H1 (cell line): ENCODE results near the gene INKA2. TPM values are rescaled to one million over a fixed set of nuclear protein-coding genes. Genes with fewer than 3 reads are reported as not detected.

Experiments used
- ASH2L ChIP-seq: fragments of 200-600, 300-600 bp; sonication (generic); IDR thresholded peaks from one replicate; pipeline ENCODE4 v1.7.1; 2017; ENCODE audit warnings: low read length
- BRCA1 ChIP-seq: IDR thresholded peaks from 2 replicates; pipeline ENCODE4 v1.6.1; 2012; ENCODE audit warnings: low read depth, low read length, improper control_type of control experiment
- CBX5 ChIP-seq: fragments of 300-800, 300-1000 bp; sonication (generic); IDR thresholded peaks from 2 replicates; pipeline ENCODE4 v1.7.1; 2016; ENCODE audit warnings: antibody characterized with exemption, low read length, low read depth
- EGR1 ChIP-seq: IDR thresholded peaks from 2 replicates; pipeline ENCODE4 v1.6.1; 2011; ENCODE audit warnings: low read depth, low read length, borderline replicate concordance
- EP300 ChIP-seq, 2 experiments: IDR thresholded peaks; 1 replicate in 1 of 2; 2 replicates in 1 of 2; pipeline ENCODE4 v1.6.1; 2011 to 2012; ENCODE audit warnings: low read depth in 2 of 2, low read length in 2 of 2, mild to moderate bottlenecking in 2 of 2, borderline replicate concordance in 1 of 2, inconsistent platforms in 1 of 2, moderate library complexity in 1 of 2
- GABPA ChIP-seq: IDR thresholded peaks from 2 replicates; pipeline ENCODE4 v1.6.1; 2011; ENCODE audit warnings: mild to moderate bottlenecking, low read length, moderate library complexity, borderline replicate concordance; ENCODE audit not compliant: insufficient read depth
- HDAC2 ChIP-seq, 2 experiments: fragments of 300-600 bp in 1 of 2; sonication (generic) in 1 of 2; IDR thresholded peaks; 2 replicates each; pipeline ENCODE4 v1.6.1; 2011 to 2012; ENCODE audit warnings: low read depth in 2 of 2, low read length in 2 of 2, mild to moderate bottlenecking in 2 of 2, moderate library complexity in 2 of 2, borderline replicate concordance in 1 of 2, inconsistent platforms in 1 of 2
- KDM1A ChIP-seq: fragments of 200-600, 300-600 bp; sonication (generic); IDR thresholded peaks from 2 replicates; pipeline ENCODE4 v1.7.1; 2016; ENCODE audit warnings: mild to moderate bottlenecking, low read length, borderline replicate concordance
- KDM5A ChIP-seq: fragments of 200-600 bp; IDR thresholded peaks from 2 replicates; pipeline ENCODE4 v1.7.1; 2012; ENCODE audit warnings: mild to moderate bottlenecking, low read length, inconsistent platforms, mixed read lengths
- MAX ChIP-seq: IDR thresholded peaks from 2 replicates; pipeline ENCODE4 v1.6.1; 2012; ENCODE audit warnings: inconsistent platforms
- NANOG ChIP-seq: IDR thresholded peaks from 2 replicates; pipeline ENCODE4 v1.6.1; 2011; ENCODE audit warnings: low read length, low read depth, mild to moderate bottlenecking, inconsistent platforms; ENCODE audit not compliant: insufficient read depth, poor library complexity, severe bottlenecking
- POU5F1 ChIP-seq: IDR thresholded peaks from 2 replicates; pipeline ENCODE4 v1.6.1; 2011; ENCODE audit warnings: low read depth, mild to moderate bottlenecking, low read length, moderate library complexity
- SAP30 ChIP-seq: fragments of 300-600 bp; sonication (generic); IDR thresholded peaks from 2 replicates; pipeline ENCODE4 v1.7.1; 2012; ENCODE audit warnings: low read length, moderate library complexity, mild to moderate bottlenecking, inconsistent platforms; ENCODE audit not compliant: insufficient read depth, insufficient replicate concordance
- SIRT6 ChIP-seq: IDR thresholded peaks from one replicate; pipeline ENCODE4 v1.7.1; 2012; ENCODE audit warnings: low read length, inconsistent platforms
- SIX5 ChIP-seq: IDR thresholded peaks from 2 replicates; pipeline ENCODE4 v1.6.1; 2011; ENCODE audit warnings: mild to moderate bottlenecking, low read depth, low read length
- YY1 ChIP-seq: IDR thresholded peaks from 2 replicates; pipeline ENCODE4 v1.6.1; 2011; ENCODE audit warnings: low read depth, mild to moderate bottlenecking, low read length
- polyA plus RNA-seq, 7 experiments: library from polyadenylated mRNA; depleted of rRNA in 3 of 7; stranded (reverse) in 5 of 7; unstranded in 2 of 7; fragments of >200 nt in 5 of 7; fragments of 200-250 nt in 2 of 7; gene quantifications; 1 replicate in 5 of 7; 2 replicates in 1 of 7; 4 replicates in 1 of 7; pipeline versions ENCODE4 v1.2.1 to v1.2.3, GENCODE V29; 2011 to 2013; ENCODE audit warnings: missing spikeins in 2 of 7, mixed read lengths in 2 of 7
- total RNA-seq: library from RNA; stranded (reverse); fragmentation: NEBNext Ultra II Directional; extraction: Animal tissue kit (Norgen Biotek cat#: 25700); gene quantifications from 2 replicates; pipeline ENCODE4 v1.2.1, GENCODE V29; 2021

INKA2 gene
- total and polyA plus RNA-seq, 2 of the 8 experiments (the other 6 are each of a cell fraction or from before 2014, with no cell fraction given): 4.2 to 11.5 TPM

- TF ChIP-seq EP300 (IDR thresholded peaks at IDR 0.05; ENCODE audit: borderline replicate concordance in 1 of 2, low read depth in 2 of 2, low read length in 2 of 2): peak in 1 of 2 experiments; percentile 32; a peak in 1 of 3 replicates
- no peak for TF ChIP-seq SIRT6
- TF ChIP-seq BRCA1: no peak
- peak; percentile 26; the same call in 1 of the 2 replicates for TF ChIP-seq KDM1A
- peak; percentile 55; the same call in 1 of the 2 replicates for TF ChIP-seq YY1
- no peak for TF ChIP-seq EGR1
- TF ChIP-seq ASH2L: no peak
- TF ChIP-seq GABPA: no peak
- no peak for TF ChIP-seq SAP30
- TF ChIP-seq MAX: no peak
- no peak for TF ChIP-seq CBX5
- TF ChIP-seq HDAC2 (IDR thresholded peaks at IDR 0.05; ENCODE audit: borderline replicate concordance in 1 of 2, low read depth in 2 of 2, low read length in 2 of 2): no peak
- peak; percentile 77; the same call in 1 of the 2 replicates for TF ChIP-seq POU5F1
- no peak for TF ChIP-seq KDM5A
- TF ChIP-seq SIX5: no peak
- TF ChIP-seq NANOG: peak; percentile 31
Measured at GRCh38 chr1:111739925-111740765, 950 bp upstream of the INKA2 start (continued).
